PC-3 (cell line): ENCODE measurements around the gene NOL9. TPM values are rescaled to one million over a fixed set of nuclear protein-coding genes. Genes with fewer than 3 reads are reported as not detected.

Experiments used
- ATAC-seq: fragments of 200-7000 bp; cut with Tn5 transposase; 2 replicates; pipeline ENCODE4 v1.9.1; 2020; ENCODE audit warnings: mild to moderate bottlenecking, moderate library complexity
- BruUV-seq: library from RNA; stranded (reverse); fragments of 400-500 nt; replicated peaks from 2 replicates; lab custom pipeline; 2021; lab: Mats Ljungman, UMichigan
- CTCF ChIA-PET: fragments of 300-600 bp; sonication (Branson Sonifier 250); formaldehyde crosslinking; loops from one replicate; lab custom pipeline; 2022; ENCODE audit warnings: antibody characterized with exemption; lab: Charles Lee
- POLR2A ChIA-PET: fragments of 300-600 bp; sonication (Branson Sonifier 250); formaldehyde crosslinking; loops from one replicate; lab custom pipeline; 2022; ENCODE audit warnings: antibody characterized with exemption; ENCODE audit not compliant: unreplicated experiment; lab: Charles Lee
- DNase-seq: peaks from one replicate; pipeline ENCODE4 v3.0.0-alpha.2; 2015
- H2AFZ ChIP-seq: fragments of 300-600 bp; sonication (generic); 2 replicates; pipeline ENCODE4 v1.6.0; 2016; ENCODE audit warnings: antibody characterized with exemption, low read length
- H3F3A ChIP-seq: fragments of 300-600 bp; sonication (generic); one replicate; pipeline ENCODE4 v1.6.0; 2017; ENCODE audit warnings: antibody characterized with exemption, low read length, control low read depth, mild to moderate bottlenecking; ENCODE audit not compliant: unreplicated experiment
- H3K27ac ChIP-seq: fragments of 300-600 bp; sonication (generic); 2 replicates; pipeline ENCODE4 v1.5.1; 2016; ENCODE audit warnings: mild to moderate bottlenecking, low read length
- H3K27me3 ChIP-seq: fragments of 300-600 bp; sonication (generic); 2 replicates; pipeline ENCODE4 v1.6.1; 2016; ENCODE audit warnings: low read length, mixed read lengths
- H3K36me3 ChIP-seq: fragments of 300-600 bp; sonication (generic); 2 replicates; pipeline ENCODE4 v1.6.1; 2016; ENCODE audit warnings: low read depth, mixed run types, low read length, mixed read lengths
- H3K4me1 ChIP-seq: fragments of 300-600 bp; sonication (generic); 2 replicates; pipeline ENCODE4 v1.5.1; 2016; ENCODE audit warnings: low read length; ENCODE audit not compliant: insufficient read depth
- H3K4me2 ChIP-seq: fragments of 300-600 bp; sonication (generic); 2 replicates; pipeline ENCODE4 v1.6.0; 2016; ENCODE audit warnings: low read length
- H3K4me3 ChIP-seq: fragments of 300-600 bp; sonication (generic); 2 replicates; pipeline ENCODE4 v1.5.1; 2016; ENCODE audit warnings: mild to moderate bottlenecking, low read length, mixed read lengths
- H3K79me2 ChIP-seq: fragments of 300-600 bp; sonication (generic); 2 replicates; pipeline ENCODE4 v1.6.1; 2017; ENCODE audit warnings: low read length, mixed read lengths
- H3K9ac ChIP-seq: fragments of 300-600 bp; sonication (generic); 2 replicates; pipeline ENCODE4 v1.6.0; 2016; ENCODE audit warnings: mild to moderate bottlenecking, low read length
- H3K9me2 ChIP-seq: fragments of 300-600 bp; sonication (generic); replicated peaks from 2 replicates; pipeline ENCODE4 v1.6.1; 2016; ENCODE audit warnings: mixed run types, low read length, mixed read lengths
- H3K9me3 ChIP-seq: fragments of 300-600 bp; sonication (generic); 2 replicates; pipeline ENCODE4 v1.6.1; 2016; ENCODE audit warnings: low read length, mixed read lengths
- H4K20me1 ChIP-seq: fragments of 300-600 bp; sonication (generic); 2 replicates; pipeline ENCODE4 v1.6.1; 2016; ENCODE audit warnings: low read length, mixed read lengths
- EZH2 ChIP-seq: fragments of 300-600 bp; sonication (generic); IDR thresholded peaks from one replicate; pipeline ENCODE4 v1.6.1; 2017; ENCODE audit warnings: antibody characterized with exemption, mild to moderate bottlenecking, low read length; ENCODE audit not compliant: unreplicated experiment
- EZH2phosphoT487 ChIP-seq: fragments of 300-600 bp; sonication (generic); IDR thresholded peaks from 2 replicates; pipeline ENCODE4 v1.6.1; 2018; ENCODE audit warnings: mild to moderate bottlenecking, antibody characterized with exemption, low read length, borderline replicate concordance
- intact Hi-C: fragments of 100-400 bp; cut with micrococcal nuclease; formaldehyde crosslinking; loops from 2 replicates; pipeline ENCODE4 v1.9.0; 2023
- total RNA-seq: library from RNA; depleted of rRNA; stranded (reverse); fragments of >200 nt; gene quantifications from 2 replicates; pipeline ENCODE4 v1.2.3, GENCODE V29; 2014
- TF ChIP-seq, protein P1 (sequence below): fragments of 300-600 bp; sonication (generic); conservative IDR thresholded peaks from 2 replicates; pipeline ENCODE4 v1.5.1; 2017; ENCODE audit warnings: antibody characterized with exemption, low read depth, mild to moderate bottlenecking, low read length

The NOL9 gene
- total RNA-seq, 1 experiment from 2014 or later: 79.1 TPM

DNA sequence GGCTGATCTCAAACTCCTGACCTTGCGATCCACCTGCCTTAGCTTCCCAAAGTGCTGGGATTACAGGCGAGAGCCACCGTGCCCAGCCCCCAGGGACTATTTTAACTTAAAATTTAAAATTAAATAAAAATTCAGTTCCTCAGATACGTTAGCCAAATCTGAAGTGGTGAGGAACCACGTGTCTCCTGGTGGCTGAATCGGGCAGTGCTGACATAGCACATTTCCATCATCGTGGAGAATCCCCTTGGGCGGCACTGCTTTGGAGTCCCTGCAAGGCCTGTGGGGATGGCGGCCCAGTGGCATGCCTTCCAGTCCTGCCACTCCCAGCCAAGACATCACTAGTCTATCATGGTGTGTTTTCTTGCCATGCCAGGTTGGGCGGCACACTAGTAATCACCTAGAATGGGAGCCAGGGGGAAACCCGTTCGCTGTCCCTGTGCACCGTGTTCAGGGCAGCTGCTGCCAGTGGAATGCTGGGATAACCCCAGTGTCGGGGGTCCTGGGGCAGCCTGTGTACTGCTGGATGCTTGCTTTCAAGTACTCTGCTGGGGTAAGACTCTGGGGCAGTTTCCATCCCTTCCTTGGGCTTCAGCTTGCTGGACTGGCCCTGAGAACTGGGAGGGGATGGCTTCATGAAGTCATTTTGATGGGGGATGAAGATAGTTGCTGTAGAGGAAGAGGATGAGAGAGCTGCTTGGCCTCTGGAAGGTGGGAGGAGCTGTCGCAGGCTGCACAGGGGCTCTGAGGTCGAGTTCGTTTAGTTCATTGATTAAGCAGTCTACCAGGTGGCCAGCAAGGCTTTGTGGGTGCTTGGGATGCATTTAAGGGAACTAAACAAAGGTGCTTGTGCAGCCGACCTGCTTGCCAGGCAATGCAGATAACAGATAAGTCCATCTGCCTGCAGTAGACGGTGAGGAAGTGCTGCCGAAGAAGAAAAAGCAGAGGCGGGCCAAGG, 30.1 kb upstream of the NOL9 start:
- POLR2A ChIA-PET: no interaction called here
- H4K20me1 ChIP-seq: no peaks in the 10 kb centered on the region
- H3K4me2 ChIP-seq: no peak overlapping the region
- H3K4me1 ChIP-seq: peaks cover 33% of the 10 kb centered on the region
- H3K4me3 ChIP-seq: no peak overlapping the region
- BruUV-seq: no TSS peak
- no peaks in the 10 kb centered on the region for H3K9me2 ChIP-seq
- no peaks in the 10 kb centered on the region for H3K27me3 ChIP-seq
- H2AFZ ChIP-seq: no peak overlapping the region
- peaks cover 35% of the 10 kb centered on the region for H3K79me2 ChIP-seq
- no peaks in the 10 kb centered on the region for H3K9me3 ChIP-seq
- CTCF ChIA-PET: no interaction called here
- intact Hi-C loops: no loop called here
- H3K9ac ChIP-seq: no peak overlapping the region
- TF ChIP-seq EZH2: no peak
- TF ChIP-seq, protein P1, sequence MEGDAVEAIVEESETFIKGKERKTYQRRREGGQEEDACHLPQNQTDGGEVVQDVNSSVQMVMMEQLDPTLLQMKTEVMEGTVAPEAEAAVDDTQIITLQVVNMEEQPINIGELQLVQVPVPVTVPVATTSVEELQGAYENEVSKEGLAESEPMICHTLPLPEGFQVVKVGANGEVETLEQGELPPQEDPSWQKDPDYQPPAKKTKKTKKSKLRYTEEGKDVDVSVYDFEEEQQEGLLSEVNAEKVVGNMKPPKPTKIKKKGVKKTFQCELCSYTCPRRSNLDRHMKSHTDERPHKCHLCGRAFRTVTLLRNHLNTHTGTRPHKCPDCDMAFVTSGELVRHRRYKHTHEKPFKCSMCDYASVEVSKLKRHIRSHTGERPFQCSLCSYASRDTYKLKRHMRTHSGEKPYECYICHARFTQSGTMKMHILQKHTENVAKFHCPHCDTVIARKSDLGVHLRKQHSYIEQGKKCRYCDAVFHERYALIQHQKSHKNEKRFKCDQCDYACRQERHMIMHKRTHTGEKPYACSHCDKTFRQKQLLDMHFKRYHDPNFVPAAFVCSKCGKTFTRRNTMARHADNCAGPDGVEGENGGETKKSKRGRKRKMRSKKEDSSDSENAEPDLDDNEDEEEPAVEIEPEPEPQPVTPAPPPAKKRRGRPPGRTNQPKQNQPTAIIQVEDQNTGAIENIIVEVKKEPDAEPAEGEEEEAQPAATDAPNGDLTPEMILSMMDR: peak; percentile 30; the same call in 1 of the 2 replicates
- H3K36me3 ChIP-seq: peaks cover 11% of the 10 kb centered on the region; the same call in 1 of the 2 replicates
- ATAC-seq (no peak), DNase-seq (no peak)
- H3F3A ChIP-seq: no peaks in the 10 kb centered on the region
- H3K27ac ChIP-seq: no peak overlapping the region

DNA sequence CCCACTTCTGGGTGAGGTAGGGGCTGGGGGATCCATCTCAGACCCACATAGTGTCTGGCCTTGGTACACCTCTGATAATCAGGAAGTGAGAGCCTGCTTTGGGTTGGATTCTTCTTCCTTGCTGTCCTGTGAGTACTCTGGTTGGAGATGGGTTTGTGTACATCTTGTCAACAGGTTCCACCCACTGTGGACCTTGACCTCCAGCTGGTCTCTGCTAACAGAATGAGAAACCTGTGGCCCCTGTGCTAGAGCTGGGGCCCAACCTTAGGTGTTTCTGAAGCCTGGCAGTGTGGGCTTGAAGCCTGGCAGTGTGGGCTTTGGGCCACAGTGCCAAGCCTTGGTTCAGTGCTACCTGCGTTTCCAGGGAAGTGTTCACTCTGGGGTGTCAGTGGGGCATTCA, 28.1 kb upstream of the NOL9 start:
- Histone ChIP-seq H3K9me3 (no peaks in the 10 kb centered on the region), H4K20me1 (no peaks in the 10 kb centered on the region), H2AFZ (no peak overlapping the region), H3K4me2 (peak overlapping the region; percentile 89), H3K79me2 (peaks cover 35% of the 10 kb centered on the region), H3K27ac (no peak overlapping the region), H3K36me3 (no peaks in the 10 kb centered on the region), H3K9me2 (no peaks in the 10 kb centered on the region), H3K4me3 (peak overlapping the region; percentile 92; the same call in 1 of the 2 replicates), H3K27me3 (no peaks in the 10 kb centered on the region), H3K9ac (no peak overlapping the region), H3F3A (no peaks in the 10 kb centered on the region), H3K4me1 (peaks cover 28% of the 10 kb centered on the region)
- ChIA-PET POLR2A (no interaction called here), CTCF (interaction anchor here (0.6 kb wide), 1 partner anchor 18 kb away, joined by 3 read pairs; no protein-coding TSS in a partner anchor)
- DNase-seq: no peak
- no TSS peak for BruUV-seq
- TF ChIP-seq EZH2: no peak
- no peak for TF ChIP-seq EZH2phosphoT487
- TF ChIP-seq, protein P1: no peak
- ATAC-seq: no peak
- intact Hi-C loops: no loop called here
